Gastrocnemius medialis (tissue), 4 donors: Measurements from ENCODE around the gene NSD2.
"Not testable (repeated sequence)": the region's sequence is repeated elsewhere in the genome, so short reads cannot be mapped to it uniquely, and the experiment has no call there.

Experiments
- CTCF ChIP-seq, 5 experiments: fragments of 450-650 bp in 3 of 5; fragments of 200-600 bp in 2 of 5; sonication (generic) in 2 of 5; IDR thresholded peaks in 4 of 5; conservative IDR thresholded peaks in 1 of 5; 1 replicate in 4 of 5; 2 replicates in 1 of 5; pipeline ENCODE4 v1.5.1; 2016 to 2019; ENCODE audit warnings: antibody characterized with exemption in 5 of 5, mild to moderate bottlenecking in 3 of 5, moderate library complexity in 3 of 5
- POLR2A ChIP-seq, 2 donors: fragments of 450-650 bp; IDR thresholded peaks; one replicate each; pipeline ENCODE4 v1.6.1; 2017; ENCODE audit warnings: antibody characterized with exemption in 2 of 2, mild to moderate bottlenecking in 2 of 2, moderate library complexity in 2 of 2

GRCh38 chr4:2003361-2003760 lies 132.2 kb downstream of the NSD2 start:
- not testable (repeated sequence) for TF ChIP-seq CTCF (IDR thresholded peaks at IDR 0.05 in 4 of 5, conservative IDR thresholded peaks at IDR 0.05 in 1 of 5); POLR2A (IDR thresholded peaks at IDR 0.05)
